HTERT RPE-1 (cell line): ENCODE data around the gene VHLL.

ENCODE experiments used
- in situ Hi-C: fragments of 300-500 bp; cut with MboI; formaldehyde crosslinking; loops from 4 replicates; pipeline ENCODE4 v1.14.3; 2020; ENCODE audit warnings: low sequenced_read_pairs

VHLL gene

DNA sequence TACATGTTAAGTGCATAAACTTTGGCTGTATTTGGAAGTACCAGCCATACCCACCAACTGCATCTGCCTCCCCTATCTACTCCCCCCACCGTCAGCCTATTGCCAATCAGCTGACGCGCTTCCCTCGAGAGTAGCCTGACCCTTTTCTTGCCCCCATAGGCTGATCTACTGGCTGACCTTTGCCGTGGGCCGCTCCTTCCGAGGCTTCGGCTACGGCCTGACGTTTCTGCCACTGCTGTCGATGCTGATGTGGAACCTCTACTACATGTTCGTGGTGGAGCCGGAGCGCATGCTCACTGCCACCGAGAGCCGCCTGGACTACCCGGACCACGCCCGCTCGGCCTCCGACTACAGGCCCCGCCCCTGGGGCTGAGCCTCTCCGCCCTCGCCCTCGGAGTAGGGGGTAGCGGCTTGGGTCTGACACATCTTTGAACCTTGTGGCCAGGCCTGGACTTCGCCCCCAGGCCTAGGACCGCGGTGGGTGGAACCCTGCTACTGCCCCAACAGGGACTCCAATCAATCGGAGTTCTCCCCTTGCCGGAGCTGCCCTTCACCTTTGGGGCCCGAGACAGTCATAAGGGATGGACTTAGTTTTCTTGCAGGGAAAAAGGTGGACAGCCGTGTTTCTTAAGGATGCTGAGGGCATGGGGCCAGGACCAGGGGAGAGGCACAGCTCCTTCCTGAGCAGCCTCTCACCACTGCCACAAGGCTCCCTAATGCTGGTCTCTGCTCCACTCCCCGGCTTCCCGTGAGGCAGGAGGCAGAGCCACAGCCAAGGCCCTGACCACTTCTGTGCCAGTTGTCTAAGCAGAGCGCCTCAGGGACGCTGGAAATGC lies 7.7 kb downstream of the VHLL start:
- in situ Hi-C loops: no loop called here

DNA sequence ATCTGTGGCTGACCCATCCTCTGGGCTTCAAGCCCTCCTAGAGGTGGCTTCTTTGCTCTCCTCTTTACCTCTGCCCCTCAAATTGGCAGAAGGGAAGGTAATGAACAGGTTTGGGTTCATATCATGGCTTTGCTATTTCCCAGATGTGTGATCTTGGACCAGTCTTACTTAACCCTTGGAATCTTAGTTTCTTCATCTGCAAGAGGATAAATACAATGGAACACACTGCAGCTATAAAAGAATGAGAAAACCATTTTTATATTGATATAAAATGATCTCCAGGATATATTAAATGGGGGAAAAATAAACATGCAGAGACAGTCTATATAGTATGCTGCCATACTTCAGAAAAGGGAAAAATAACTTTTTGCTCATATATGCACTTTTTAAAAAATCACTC lies 9.2 kb downstream of the VHLL start:
- in situ Hi-C loops: no loop called here

- in situ Hi-C loops: no loop called here
Observed at GRCh38 chr1:156286061-156286460, 13.0 kb downstream of the VHLL start.

- in situ Hi-C loops: no loop called here
Observed at GRCh38 chr1:156285437-156285836, 13.7 kb downstream of the VHLL start.

GRCh38 chr1:156284757-156285156 lies 14.3 kb downstream of the VHLL start:
- in situ Hi-C loops: no loop called here

GRCh38 chr1:156284112-156284511 lies 15.0 kb downstream of the VHLL start, which contains the start of gene TMEM79:
Gene TMEM79, plus strand, starts transcription at chr1:156284325. Its CDS starts 902 bp downstream, at chr1:156285227.
- in situ Hi-C loops: no loop called here

DNA sequence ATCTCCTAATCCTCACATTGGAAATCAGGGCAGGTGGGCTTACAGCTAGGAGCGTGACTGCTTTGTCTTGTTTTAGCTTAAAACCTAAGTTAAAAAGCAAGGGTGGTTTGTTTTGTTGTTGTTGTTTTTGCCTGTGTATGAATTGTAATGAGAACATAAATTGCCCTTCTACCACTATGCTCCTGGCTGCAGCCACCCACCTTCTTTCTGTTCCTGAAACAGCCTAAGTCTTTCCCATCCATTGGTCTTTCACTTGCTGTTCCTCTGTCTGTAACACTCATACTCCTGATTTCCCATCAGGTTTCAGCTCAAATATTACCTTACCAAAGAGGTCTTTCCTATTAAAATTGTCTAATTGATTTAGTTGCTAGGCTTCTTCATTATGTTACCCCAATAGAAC lies 15.6 kb downstream of the VHLL start:
- in situ Hi-C loops: no loop called here

- in situ Hi-C loops: no loop called here
Observed at GRCh38 chr1:156282479-156283222, 16.5 kb downstream of the VHLL start, which contains the start of gene SMG5. Gene SMG5, minus strand, starts transcription at chr1:156282825. Its CDS starts 145 bp downstream, at chr1:156282680.

DNA sequence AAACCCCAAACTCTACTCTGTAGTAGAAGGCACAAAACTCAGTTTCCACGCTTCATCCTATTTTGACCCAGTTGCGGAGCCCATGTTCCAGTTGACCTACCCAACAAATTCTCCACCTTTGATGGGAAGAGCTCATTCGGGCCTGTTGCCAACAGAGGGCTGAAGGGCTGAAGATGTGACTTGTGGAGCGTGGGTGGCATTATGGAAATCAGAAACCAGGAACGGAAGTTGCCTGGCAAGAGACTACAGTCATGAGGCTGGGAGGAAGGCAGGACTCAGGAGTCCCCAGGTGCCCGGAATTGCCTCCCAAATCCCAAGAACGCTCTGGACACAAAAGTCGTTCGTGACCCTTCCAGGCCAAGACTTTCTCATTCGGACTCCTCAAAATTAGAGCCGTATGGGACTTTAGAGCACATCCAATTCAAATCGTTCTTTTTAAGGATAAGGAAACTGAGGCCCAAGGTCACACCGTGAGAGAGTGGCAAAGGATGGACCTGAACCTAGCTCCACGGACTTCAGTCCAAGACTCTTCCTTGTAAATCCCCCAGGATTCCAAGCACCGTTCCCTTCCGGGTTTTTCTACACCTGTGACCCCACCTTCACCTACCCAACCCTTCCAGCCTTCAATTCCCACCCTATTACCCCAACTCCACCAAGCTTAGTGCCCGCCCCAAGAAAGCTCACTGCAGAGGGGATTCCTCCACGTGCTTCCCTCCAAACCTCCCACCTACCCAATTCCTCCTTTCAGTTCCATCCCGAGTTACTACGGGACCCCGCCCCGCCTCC lies 17.2 kb downstream of the VHLL start:
- in situ Hi-C loops: no loop called here

GRCh38 chr1:156281281-156281680 lies 17.8 kb downstream of the VHLL start:
- in situ Hi-C loops: no loop called here

DNA sequence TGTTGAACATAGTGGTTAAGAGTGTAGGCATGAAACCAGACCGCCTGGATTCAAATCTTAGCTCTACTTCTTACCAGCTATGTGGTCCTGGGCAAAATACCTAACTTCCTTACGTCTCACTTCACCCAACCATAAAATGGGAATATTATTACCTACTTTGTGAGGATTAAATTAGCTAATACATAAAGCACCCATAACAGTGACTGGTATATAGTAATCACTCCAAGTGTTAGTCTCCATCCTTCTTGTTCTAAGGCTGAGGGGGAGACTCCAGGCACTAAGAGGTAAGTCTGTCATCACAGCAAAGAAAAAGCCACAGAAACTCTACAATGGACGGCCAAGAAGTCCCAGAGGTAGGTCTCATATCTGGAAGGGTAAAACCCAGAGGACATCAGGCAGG lies 19.3 kb downstream of the VHLL start:
- in situ Hi-C loops: no loop called here

GRCh38 chr1:156276966-156277381 lies 22.1 kb downstream of the VHLL start:
- in situ Hi-C loops: no loop called here

GRCh38 chr1:156276532-156276931 lies 22.6 kb downstream of the VHLL start:
- in situ Hi-C loops: no loop called here

DNA sequence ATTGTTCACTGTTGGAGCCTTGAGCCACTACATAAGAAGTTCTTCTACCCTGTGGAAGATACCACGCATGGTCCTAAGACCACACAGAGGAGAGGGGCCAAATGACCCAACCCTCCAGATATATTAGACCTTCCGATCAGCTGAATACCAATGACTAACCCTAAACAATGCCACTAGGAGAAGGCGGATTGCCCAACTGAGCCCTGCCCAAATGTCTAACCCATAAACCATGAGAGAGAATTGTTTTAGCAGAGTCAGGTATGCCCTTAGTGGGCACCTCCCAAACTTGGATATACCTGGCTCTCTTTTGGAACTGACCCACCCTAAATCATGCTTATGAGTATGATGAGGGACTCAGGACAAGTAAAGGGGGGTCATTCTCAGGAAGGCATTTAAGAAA lies 28.8 kb downstream of the VHLL start:
- in situ Hi-C loops: no loop called here

DNA sequence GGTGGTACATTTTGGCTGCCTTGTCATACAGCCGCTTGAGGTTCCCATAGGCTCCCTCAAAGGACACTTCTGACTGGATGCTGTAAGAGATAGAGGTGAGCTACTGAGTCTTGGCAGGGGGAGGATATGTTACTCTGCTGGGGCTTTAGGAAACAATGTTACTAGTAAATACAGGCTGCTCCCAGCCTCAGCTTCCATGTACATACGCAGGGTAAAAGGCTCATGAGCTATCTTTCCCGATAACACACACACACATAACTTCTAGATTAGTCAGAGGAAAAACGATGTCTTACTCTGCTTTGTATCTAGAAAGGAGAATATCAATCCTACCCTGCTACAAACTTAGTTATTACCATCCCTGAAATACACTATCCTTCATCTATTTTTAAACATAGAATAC lies 30.8 kb downstream of the VHLL start:
- in situ Hi-C loops: no loop called here

GRCh38 chr1:156266051-156266450 lies 33.1 kb downstream of the VHLL start:
- in situ Hi-C loops: no loop called here

- in situ Hi-C loops: no loop called here
Observed at GRCh38 chr1:156263288-156263655, 35.8 kb downstream of the VHLL start.

DNA sequence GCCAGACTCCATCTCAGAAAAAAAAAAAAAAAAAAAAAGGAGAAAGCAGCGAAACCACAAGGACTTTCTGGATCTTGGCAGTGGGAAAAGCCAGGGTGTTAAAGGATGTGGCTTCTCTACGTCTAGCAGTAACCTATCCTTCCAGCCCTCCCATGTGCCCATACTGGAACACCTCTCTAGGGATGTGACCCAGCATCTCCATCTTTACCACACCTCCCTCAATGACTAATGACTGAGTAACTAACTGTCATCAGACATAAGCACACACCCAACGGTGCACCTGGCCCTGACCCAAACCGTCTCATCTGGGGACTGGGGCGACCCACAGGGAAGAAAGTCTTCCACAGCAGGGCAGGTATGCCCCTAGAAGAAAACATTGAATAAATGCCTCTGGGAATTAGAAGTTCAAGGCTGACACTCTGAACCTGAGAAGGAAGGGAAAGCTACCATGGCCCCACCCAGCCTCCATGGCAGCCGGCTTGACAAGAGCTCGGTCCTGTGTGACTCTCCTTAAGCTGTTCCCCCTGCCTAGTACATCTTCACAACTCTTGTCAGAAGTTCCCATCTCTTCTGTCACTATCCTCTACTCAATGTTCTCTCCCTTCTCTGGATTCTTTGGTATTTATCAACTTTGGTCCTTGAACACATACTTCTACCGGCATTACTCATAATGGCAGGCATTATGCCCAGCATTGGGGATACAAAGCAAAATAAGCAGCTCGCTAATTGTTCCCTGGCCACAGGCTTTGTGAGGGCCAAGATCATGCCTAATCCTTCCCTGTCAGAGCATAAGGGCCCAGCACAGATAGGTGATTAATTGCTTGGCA lies 36.4 kb downstream of the VHLL start:
- in situ Hi-C loops: no loop called here

GRCh38 chr1:156260896-156261295 lies 38.2 kb downstream of the VHLL start:
- in situ Hi-C loops: no loop called here

DNA sequence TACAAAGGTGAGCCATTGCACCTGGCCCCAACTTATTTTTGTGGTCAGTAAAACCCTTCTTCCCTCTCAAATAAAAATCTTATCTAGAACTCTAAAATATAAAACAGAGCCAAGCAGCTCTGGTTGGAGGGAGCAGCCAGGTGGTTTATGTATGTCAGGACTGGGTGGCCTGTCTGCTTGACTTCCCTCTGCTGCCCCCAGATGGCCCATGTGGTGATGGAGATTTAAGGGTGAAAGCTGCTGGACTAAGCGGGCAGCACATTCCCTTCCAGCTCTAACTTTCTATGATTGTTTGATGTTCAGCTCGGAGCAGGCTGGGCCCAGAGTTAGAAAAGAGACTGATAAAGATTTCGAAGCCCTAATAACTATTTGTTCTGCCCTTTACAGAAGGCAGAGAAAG lies 39.3 kb downstream of the VHLL start:
- in situ Hi-C loops: no loop called here
